Pulmonary artery endothelial cell (primary cell): Measurements from ENCODE around the gene TBXAS1. TPM values are rescaled to one million over a fixed set of nuclear protein-coding genes. Genes with fewer than 3 reads are reported as not detected.

Source experiments
- DNase-seq: peaks from one replicate; pipeline ENCODE4 v3.0.0-alpha.2; 2011; ENCODE audit warnings: low read depth, low spot score
- total RNA-seq: library from RNA; depleted of rRNA; stranded (reverse); fragments of >200 nt; gene quantifications from 2 replicates; pipeline ENCODE4 v1.2.3, GENCODE V29; 2014

TBXAS1 gene
- total RNA-seq, 1 donor from 2014 or later = 10.6 TPM

- no peak for DNase-seq
These were observed 117.5 kb downstream of the TBXAS1 start for GRCh38 chr7:139946533-139946932.

- DNase-seq = no peak
These were observed 118.0 kb downstream of the TBXAS1 start for GRCh38 chr7:139947021-139947420.

- no peak for DNase-seq
These were observed 119.1 kb downstream of the TBXAS1 start for GRCh38 chr7:139948167-139948566.

- DNase-seq = no peak
These were observed 119.7 kb downstream of the TBXAS1 start for GRCh38 chr7:139948587-139949335.

GRCh38 chr7:139949629-139950028 lies 120.6 kb downstream of the TBXAS1 start:
- DNase-seq = no peak

GRCh38 chr7:139950881-139951525 lies 121.9 kb downstream of the TBXAS1 start:
- no peak for DNase-seq

GRCh38 chr7:139953229-139953628 lies 124.2 kb downstream of the TBXAS1 start:
- DNase-seq = no peak

GRCh38 chr7:139955109-139955820 lies 126.2 kb downstream of the TBXAS1 start:
- no peak for DNase-seq

GRCh38 chr7:139958599-139959284 lies 129.7 kb downstream of the TBXAS1 start:
- no peak for DNase-seq

GRCh38 chr7:139959285-139959628 lies 130.2 kb downstream of the TBXAS1 start:
- DNase-seq = no peak

- DNase-seq = no peak
These were observed 130.7 kb downstream of the TBXAS1 start for GRCh38 chr7:139959718-139960117.

GRCh38 chr7:139960157-139960556 lies 131.1 kb downstream of the TBXAS1 start:
- no peak for DNase-seq

GRCh38 chr7:139965942-139966628 lies 137.0 kb downstream of the TBXAS1 start:
- DNase-seq = no peak

- no peak for DNase-seq
These were observed 137.9 kb downstream of the TBXAS1 start for GRCh38 chr7:139966949-139967348.

GRCh38 chr7:139968931-139969330 lies 139.9 kb downstream of the TBXAS1 start:
- DNase-seq = no peak

- DNase-seq = no peak
These were observed 143.0 kb downstream of the TBXAS1 start for GRCh38 chr7:139972029-139972428.

- no peak for DNase-seq
These were observed 144.3 kb downstream of the TBXAS1 start for GRCh38 chr7:139973101-139974050.

- no peak for DNase-seq
These were observed 145.2 kb downstream of the TBXAS1 start for GRCh38 chr7:139974179-139974811.

- DNase-seq = no peak
These were observed 147.2 kb downstream of the TBXAS1 start for GRCh38 chr7:139976055-139976837.
